Nephron progenitor cell (in vitro differentiated cells): ENCODE data around the gene SLC34A1.

Experiments
- DNase-seq: peaks from one replicate; pipeline ENCODE4 v3.0.0; 2021
- H3K27ac Mint-ChIP-seq: 2 replicates; pipeline ENCODE4 v1.8.0; 2021; ENCODE audit warnings: mild to moderate bottlenecking, moderate library complexity, mixed read lengths
- H3K27me3 Mint-ChIP-seq: 2 replicates; pipeline ENCODE4 v1.8.0; 2021; ENCODE audit warnings: mild to moderate bottlenecking, low read depth, mixed read lengths; ENCODE audit not compliant: poor library complexity
- H3K36me3 Mint-ChIP-seq: 2 replicates; pipeline ENCODE4 v1.8.0; 2021; ENCODE audit warnings: low read depth, mixed read lengths
- H3K4me1 Mint-ChIP-seq: 2 replicates; pipeline ENCODE4 v1.8.0; 2021; ENCODE audit warnings: mixed read lengths
- H3K4me3 Mint-ChIP-seq: 2 replicates; pipeline ENCODE4 v1.8.0; 2021; ENCODE audit warnings: mild to moderate bottlenecking, moderate library complexity, mixed read lengths
- H3K9me3 Mint-ChIP-seq: 2 replicates; pipeline ENCODE4 v1.8.0; 2021; ENCODE audit warnings: mild to moderate bottlenecking, moderate library complexity, mixed read lengths
- CTCF ChIP-seq: fragments of 200-600 bp; sonication (generic); IDR thresholded peaks from 2 replicates; pipeline ENCODE4 v1.5.0; 2021; ENCODE audit warnings: antibody characterized with exemption

Gene SLC34A1

GRCh38 chr5:177432839-177433657, 48.8 kb downstream of the SLC34A1 start:
- no peak for TF ChIP-seq CTCF
- no peaks in the 10 kb centered on the region for H3K9me3 Mint-ChIP-seq
- no peaks in the 10 kb centered on the region for H3K27me3 Mint-ChIP-seq
- no peak overlapping the region for H3K4me3 Mint-ChIP-seq
- no peak for DNase-seq
- peaks cover 20% of the 10 kb centered on the region for H3K36me3 Mint-ChIP-seq
- no peak overlapping the region for H3K27ac Mint-ChIP-seq
- H3K4me1 Mint-ChIP-seq = peaks cover 25% of the 10 kb centered on the region

GRCh38 chr5:177433658-177434217, 49.5 kb downstream of the SLC34A1 start:
- no peak for TF ChIP-seq CTCF
- Mint-ChIP-seq H3K27me3 (no peaks in the 10 kb centered on the region), H3K4me3 (no peak overlapping the region), H3K4me1 (peaks cover 18% of the 10 kb centered on the region), H3K27ac (no peak overlapping the region), H3K9me3 (no peaks in the 10 kb centered on the region), H3K36me3 (peaks cover 26% of the 10 kb centered on the region)
- DNase-seq = no peak

- Mint-ChIP-seq H3K36me3 (peaks cover 33% of the 10 kb centered on the region), H3K4me1 (peaks cover 11% of the 10 kb centered on the region), H3K4me3 (no peak overlapping the region), H3K27ac (no peak overlapping the region), H3K27me3 (no peaks in the 10 kb centered on the region), H3K9me3 (peaks cover under 1% of the 10 kb centered on the region)
- no peak for DNase-seq
- no peak for TF ChIP-seq CTCF
Observed at GRCh38 chr5:177434437-177434836, 50.2 kb downstream of the SLC34A1 start.

- H3K4me1 Mint-ChIP-seq = peaks cover 5% of the 10 kb centered on the region
- no peaks in the 10 kb centered on the region for H3K27me3 Mint-ChIP-seq
- peaks cover 6% of the 10 kb centered on the region for H3K9me3 Mint-ChIP-seq
- TF ChIP-seq CTCF = no peak
- peaks cover 40% of the 10 kb centered on the region for H3K36me3 Mint-ChIP-seq
- H3K4me3 Mint-ChIP-seq = no peak overlapping the region
- no peak overlapping the region for H3K27ac Mint-ChIP-seq
- DNase-seq = no peak
Observed at GRCh38 chr5:177434942-177435738, 50.9 kb downstream of the SLC34A1 start.

GRCh38 chr5:177435847-177436536, 51.8 kb downstream of the SLC34A1 start:
- Mint-ChIP-seq H3K27ac (no peak overlapping the region), H3K27me3 (no peaks in the 10 kb centered on the region), H3K4me1 (no peaks in the 10 kb centered on the region), H3K36me3 (peaks cover 40% of the 10 kb centered on the region), H3K4me3 (no peak overlapping the region), H3K9me3 (peaks cover 6% of the 10 kb centered on the region)
- no peak for DNase-seq
- TF ChIP-seq CTCF = no peak
